GM12878 (cell line): ENCODE results near the gene SGSM2. TPM values are rescaled to one million over a fixed set of nuclear protein-coding genes. Genes with fewer than 3 reads are reported as not detected.

Experiments used
- ATAC-seq: fragments of 200-7000 bp; cut with Tn5 transposase; 3 replicates; pipeline ENCODE4 v1.9.1; 2020; ENCODE audit warnings: mild to moderate bottlenecking, moderate library complexity
- BruUV-seq: library from RNA; stranded (reverse); fragments of 400-500 nt; replicated peaks from 2 replicates; lab custom pipeline; 2021; lab: Mats Ljungman, UMichigan
- CTCF ChIA-PET: fragments of 300-600 bp; sonication (Branson Sonifier 250); formaldehyde crosslinking; extraction: SDS; loops from one replicate; lab custom pipeline; 2021; ENCODE audit warnings: inconsistent platforms; lab: Yijun Ruan, JAX
- POLR2A ChIA-PET: fragments of 350-600 bp; formaldehyde crosslinking; extraction: SDS; loops from one replicate; lab custom pipeline; 2021; ENCODE audit warnings: inconsistent platforms; lab: Charles Lee
- RAD21 ChIA-PET: fragments of 300-600 bp; sonication (Branson Sonifier 250); formaldehyde crosslinking; loops from one replicate; lab custom pipeline; 2023; ENCODE audit warnings: antibody characterized with exemption; ENCODE audit not compliant: unreplicated experiment; lab: Charles Lee
- SMC1A ChIA-PET: fragments of 300-600 bp; sonication (Branson Sonifier 250); formaldehyde crosslinking; loops from one replicate; lab custom pipeline; 2023; ENCODE audit not compliant: unreplicated experiment, uncharacterized antibody; lab: Charles Lee
- DNase-seq: peaks from one replicate; pipeline ENCODE4 v3.0.0-alpha.2; 2011; ENCODE audit warnings: low read depth, low spot score
- FAIRE-seq: peaks from 3 replicates; lab custom pipeline; 2011; peaks lifted over from hg19 to GRCh38; lab: Jason Lieb, UNC
- H2AFZ ChIP-seq: 2 replicates; pipeline ENCODE4 v1.6.0; 2011; ENCODE audit warnings: low read depth, low read length, control low read depth; ENCODE audit not compliant: control insufficient read depth
- H3K27ac ChIP-seq: 2 replicates; pipeline ENCODE4 v1.5.1; 2011; ENCODE audit warnings: control low read depth; ENCODE audit not compliant: control insufficient read depth, insufficient read depth
- H3K27me3 ChIP-seq, 2 experiments: replicated peaks in 1 of 2; 2 replicates each; pipeline versions ENCODE4 v1.6.0 to v1.6.1; 2011; ENCODE audit warnings: low read length in 1 of 2; ENCODE audit not compliant: control insufficient read depth in 2 of 2, insufficient read depth in 2 of 2
- H3K36me3 ChIP-seq, 2 experiments: 2 replicates each; pipeline ENCODE4 v1.5.1; 2011; ENCODE audit warnings: low read length in 1 of 2; ENCODE audit not compliant: control insufficient read depth in 2 of 2, insufficient read depth in 2 of 2
- H3K4me1 ChIP-seq: 2 replicates; pipeline ENCODE4 v1.6.1; 2011; ENCODE audit warnings: mild to moderate bottlenecking, low read length, moderate library complexity, mixed read lengths; ENCODE audit not compliant: control insufficient read depth, insufficient read depth
- H3K4me2 ChIP-seq: 2 replicates; pipeline ENCODE4 v1.6.0; 2011; ENCODE audit warnings: control low read depth; ENCODE audit not compliant: control insufficient read depth, insufficient read depth
- H3K4me3 ChIP-seq: fragments of 200-600 bp; sonication (generic); 2 replicates; pipeline ENCODE4 v1.5.1; 2016
- H3K79me2 ChIP-seq: 2 replicates; pipeline ENCODE4 v1.6.0; 2011; ENCODE audit warnings: low read length; ENCODE audit not compliant: control insufficient read depth, insufficient read depth
- H3K9ac ChIP-seq: 2 replicates; pipeline ENCODE4 v1.8.0; 2011; ENCODE audit warnings: low read length, control low read depth, mixed read lengths; ENCODE audit not compliant: control insufficient read depth, insufficient read depth
- H3K9me3 ChIP-seq: replicated peaks from 3 replicates; pipeline ENCODE4 v1.5.1; 2011; ENCODE audit warnings: mild to moderate bottlenecking, low read length; ENCODE audit not compliant: control insufficient read depth, insufficient read depth
- H4K20me1 ChIP-seq: 2 replicates; pipeline ENCODE4 v1.6.0; 2011; ENCODE audit not compliant: control insufficient read depth, insufficient read depth
- ATF3 ChIP-seq: IDR thresholded peaks from 2 replicates; pipeline ENCODE4 v1.6.1; 2011; ENCODE audit warnings: low read depth, mild to moderate bottlenecking, low read length, moderate library complexity, borderline replicate concordance; ENCODE audit errors: extremely low read depth
- BCLAF1 ChIP-seq: fragments of 450-650 bp; IDR thresholded peaks from 2 replicates; pipeline ENCODE4 v1.6.1; 2017; ENCODE audit warnings: antibody characterized with exemption, mild to moderate bottlenecking, moderate library complexity
- CHD1 ChIP-seq: IDR thresholded peaks from 2 replicates; pipeline ENCODE4 v1.6.1; 2012; ENCODE audit warnings: low read depth, low read length, improper control_type of control experiment
- CHD2 ChIP-seq: IDR thresholded peaks from 2 replicates; pipeline ENCODE4 v1.6.1; 2011; ENCODE audit warnings: low read depth, low read length, improper control_type of control experiment, borderline replicate concordance
- DPF2 ChIP-seq: fragments of 450-650 bp; IDR thresholded peaks from 2 replicates; pipeline ENCODE4 v1.6.1; 2017; ENCODE audit warnings: mild to moderate bottlenecking
- ETV6 ChIP-seq, 2 experiments: fragments of 450-650 bp in 1 of 2; IDR thresholded peaks in 1 of 2; conservative IDR thresholded peaks in 1 of 2; 2 replicates each; pipeline ENCODE4 v1.6.1; 2014; ENCODE audit warnings: antibody characterized with exemption in 1 of 2, borderline replicate concordance in 1 of 2, low read depth in 1 of 2, mild to moderate bottlenecking in 1 of 2, moderate library complexity in 1 of 2
- FOXM1 ChIP-seq: IDR thresholded peaks from 2 replicates; pipeline ENCODE4 v1.6.1; 2012; ENCODE audit warnings: low read depth, mild to moderate bottlenecking, inconsistent platforms, low read length, moderate library complexity
- RAD51 ChIP-seq: fragments of 450-650 bp; IDR thresholded peaks from 2 replicates; pipeline ENCODE4 v1.6.1; 2016; ENCODE audit warnings: moderate library complexity, mild to moderate bottlenecking, inconsistent platforms
- SMAD1 ChIP-seq: fragments of 450-650 bp; IDR thresholded peaks from 2 replicates; pipeline ENCODE4 v1.6.1; 2018; ENCODE audit warnings: mild to moderate bottlenecking, low read depth; ENCODE audit not compliant: partially characterized antibody
- SUZ12 ChIP-seq: fragments of 200-600 bp; sonication (generic); IDR thresholded peaks from one replicate; pipeline ENCODE4 v1.6.1; 2018; ENCODE audit warnings: antibody characterized with exemption, mild to moderate bottlenecking; ENCODE audit not compliant: unreplicated experiment
- TCF7 ChIP-seq: IDR thresholded peaks from 2 replicates; pipeline ENCODE4 v1.6.1; 2014; ENCODE audit warnings: antibody characterized with exemption, borderline replicate concordance
- ZNF592 ChIP-seq: fragments of 450-650 bp; IDR thresholded peaks from 2 replicates; pipeline ENCODE4 v1.6.1; 2017; ENCODE audit warnings: mild to moderate bottlenecking, moderate library complexity
- WGBS: methylation state at CpG from one replicate; pipeline ENCODE4 v1.1.6; 2016; ENCODE audit warnings: low lambda C conversion rate; ENCODE audit not compliant: insufficient replicate concordance, insufficient coverage; ENCODE audit errors: missing lambda C conversion rate; 5-methylcytosine and 5-hydroxymethylcytosine counted together
- in situ Hi-C: fragments of 300-500 bp; cut with MboI; formaldehyde crosslinking; loops from 9 replicates; pipeline ENCODE4 v1.14.3; 2018; ENCODE audit warnings: mixed read lengths
- intact Hi-C: fragments of 100-400 bp; cut with micrococcal nuclease; formaldehyde crosslinking; loops from one replicate; pipeline ENCODE4 v1.14.2; 2022; ENCODE audit not compliant: unreplicated experiment
- polyA plus RNA-seq, 11 experiments: library from polyadenylated mRNA; depleted of rRNA in 4 of 11; unstranded in 6 of 11; stranded (reverse) in 5 of 11; fragments of >200 nt; fragmentation: Nextera tagmentation in 4 of 11; fragmentation: Illumina TruSeq in 1 of 11; extraction: Ambion mirVana in 4 of 11; extraction: Trizol in 1 of 11; gene quantifications; 1 replicate in 1 of 11; 2 replicates in 10 of 11; pipeline versions ENCODE4 v1.2.1 to v1.2.3, GENCODE V29; 2011 to 2016; ENCODE audit warnings: inconsistent platforms in 2 of 11, missing spikeins in 2 of 11, low read depth in 1 of 11
- total RNA-seq, 4 experiments: library from RNA; depleted of rRNA in 3 of 4; stranded (reverse); fragments of >200 nt in 3 of 4; fragmentation: Illumina TruSeq in 1 of 4; extraction: Trizol in 1 of 4; gene quantifications; 2 replicates each; pipeline versions ENCODE4 v1.2.1 to v1.2.3, GENCODE V29; 2013 to 2021

The SGSM2 gene
- total and polyA plus RNA-seq, 10 of the 15 experiments (the other 5 are each of a cell fraction or from before 2014, with no cell fraction given), result 0.50 to 50.9 (median 18.5) TPM

- SMC1A ChIA-PET, result interaction anchor here (1.0 to 2.1 kb wide), 3 partner anchors 9 to 24 kb away, joined by 5 to 18 read pairs (median 9); no protein-coding TSS in a partner anchor
- DNase-seq, result no peak
These were observed 69.8 kb downstream of the SGSM2 start for GRCh38 chr17:2406903-2407790.

More at GRCh38 chr17:2406903-2407790, 69.8 kb downstream of the SGSM2 start:
- Histone ChIP-seq H3K27me3 (no peaks in the 10 kb centered on the region), H3K9me3 (no peaks in the 10 kb centered on the region), H3K36me3 (no peaks in the 10 kb centered on the region), H3K27ac (no peak overlapping the region), H3K4me3 (no peak overlapping the region), H3K4me2 (no peak overlapping the region), H2AFZ (no peak overlapping the region), H3K79me2 (no peaks in the 10 kb centered on the region), H3K4me1 (peaks cover 4% of the 10 kb centered on the region), H3K9ac (no peak overlapping the region), H4K20me1 (no peaks in the 10 kb centered on the region)
- intact Hi-C loops (loop anchor here (10.0 kb wide), 1 partner anchor 188 kb away; the partner anchor contains the start of gene PAFAH1B1), in situ Hi-C loops (loop anchor here (25.0 kb wide), 1 partner anchor 605 kb away; no protein-coding TSS in a partner anchor)
- CTCF ChIA-PET, result interaction anchor here (0.6 to 9.8 kb wide), 3 partner anchors 9 to 36 kb away, joined by 3 to 105 read pairs (median 17); no protein-coding TSS in a partner anchor
- TF ChIP-seq ATF3 (no peak), CHD1 (no peak), SUZ12 (no peak), SMAD1 (no peak), RAD51 (no peak), BCLAF1 (no peak), ETV6 (conservative IDR thresholded peaks at IDR 0.05 in 1 of 2, IDR thresholded peaks at IDR 0.05 in 1 of 2; ENCODE audit: borderline replicate concordance in 1 of 2, low read depth in 1 of 2) (no peak), ZNF592 (no peak), CHD2 (no peak), DPF2 (no peak), FOXM1 (no peak), TCF7 (no peak)
- FAIRE-seq, result no peak
- RAD21 ChIA-PET, result interaction anchor here (0.6 to 2.4 kb wide), 3 partner anchors 9 to 167 kb away, joined by 3 to 14 read pairs (median 9); no protein-coding TSS in a partner anchor
- ATAC-seq, result no peak
- POLR2A ChIA-PET, result interaction anchor here (0.5 to 0.9 kb wide), 3 partner anchors 15 to 44 kb away, joined by 3 to 4 read pairs (median 4); no protein-coding TSS in a partner anchor
- 76% methylated on average over 15 of the region's 15 CpGs for WGBS
- BruUV-seq, result no TSS peak
